Measurements from ENCODE around the gene FOXN4. TPM values are rescaled to one million over a fixed set of nuclear protein-coding genes. Genes with fewer than 3 reads are reported as not detected.

The FOXN4 gene
- total and polyA plus RNA-seq, 2 of the 13 experiments (the other 11 are each of a cell fraction or from before 2014, with no cell fraction given): 0.11 TPM; not detected in 1

- TF ChIP-seq ZNF24 (IDR thresholded peaks at IDR 0.05): no peak
- no peak for TF ChIP-seq HNRNPUL1 (IDR thresholded peaks at IDR 0.05; ENCODE audit: low read depth, low read length)
- TF ChIP-seq ATF4 (CRISPR knock-in tag; IDR thresholded peaks at IDR 0.05): peak in 1 of 2 experiments; percentile 76; a peak in 2 of 4 replicates
- TF ChIP-seq IKZF4 (CRISPR knock-in tag; IDR thresholded peaks at IDR 0.05; ENCODE audit: borderline replicate concordance, low read depth, not compliant biosample characterization): no peak
- no peak for TF ChIP-seq ATM (IDR thresholded peaks at IDR 0.05; ENCODE audit: borderline replicate concordance)
- 0 out of 2 replicates have a peak, but pooled peaks have one; percentile 72 for TF ChIP-seq ZNF280D (CRISPR knock-in tag; IDR thresholded peaks at IDR 0.05)
- TF ChIP-seq ZNF547 (CRISPR knock-in tag; IDR thresholded peaks at IDR 0.05): no peak
- TF ChIP-seq HDAC2 (CRISPR knock-in tag; IDR thresholded peaks at IDR 0.05): peak; percentile 82
- peak; percentile 73 for TF ChIP-seq TFAP4 (IDR thresholded peaks at IDR 0.05; ENCODE audit: borderline replicate concordance, low read depth)
- no peak for TF ChIP-seq ZFP41 (CRISPR knock-in tag; IDR thresholded peaks at IDR 0.05; ENCODE audit: borderline replicate concordance)
- no peak for TF ChIP-seq ZNF891 (CRISPR knock-in tag; IDR thresholded peaks at IDR 0.05)
- no peak for TF ChIP-seq NFAT5 (CRISPR knock-in tag; IDR thresholded peaks at IDR 0.05)
- no peak for TF ChIP-seq ZNF724P (CRISPR knock-in tag; IDR thresholded peaks at IDR 0.05; ENCODE audit: borderline replicate concordance)
- no peak for TF ChIP-seq E2F2 (CRISPR knock-in tag; IDR thresholded peaks at IDR 0.05; ENCODE audit: borderline replicate concordance)
- no peak for TF ChIP-seq EZH2 (conservative IDR thresholded peaks at IDR 0.05; ENCODE audit: low read depth, low read length)
Observed at GRCh38 chr12:109277899-109278762, 31.0 kb downstream of the FOXN4 start (continued).
